CD4-positive, alpha-beta T cell (primary cell): ENCODE data around the gene NYAP2. TPM values are rescaled to one million over a fixed set of nuclear protein-coding genes. Genes with fewer than 3 reads are reported as not detected.

Experiments
- ATAC-seq: fragments of 200-7000 bp; cut with Tn5 transposase; one replicate; pipeline ENCODE4 v1.10.0; 2022; ENCODE audit warnings: mild to moderate bottlenecking; ENCODE audit not compliant: poor library complexity
- CTCF ChIA-PET: fragments of 350-600 bp; sonication (Branson Sonifier 250); formaldehyde crosslinking; loops from one replicate; lab custom pipeline; 2021; ENCODE audit warnings: antibody characterized with exemption, inconsistent platforms; lab: Charles Lee
- POLR2A ChIA-PET: fragments of 350-600 bp; sonication (Branson Sonifier 250); formaldehyde crosslinking; loops from one replicate; lab custom pipeline; 2021; ENCODE audit warnings: antibody characterized with exemption, inconsistent platforms; lab: Charles Lee
- DNase-seq, 14 experiments: peaks; one replicate each; pipeline ENCODE4 v3.0.0-alpha.2; 2013 to 2020; ENCODE audit warnings: mixed read lengths in 2 of 14
- H3K27ac ChIP-seq, 2 donors: one replicate each; pipeline versions ENCODE4 v1.5.1 to v1.7.0; 2013; ENCODE audit warnings: low read length in 2 of 2, low read depth in 1 of 2, mild to moderate bottlenecking in 1 of 2
- H3K27me3 ChIP-seq, 2 experiments: 1 replicate in 1 of 2; 2 replicates in 1 of 2; pipeline versions ENCODE4 v1.6.1 to v1.7.0; 2013; ENCODE audit warnings: low read length in 2 of 2, control low read depth in 1 of 2, mild to moderate bottlenecking in 1 of 2, moderate library complexity in 1 of 2; ENCODE audit not compliant: insufficient read depth in 2 of 2, control insufficient read depth in 1 of 2
- H3K36me3 ChIP-seq: one replicate; pipeline ENCODE4 v1.6.1; 2013; ENCODE audit warnings: low read length, control low read depth; ENCODE audit not compliant: insufficient read depth
- H3K4me1 ChIP-seq: one replicate; pipeline ENCODE4 v1.6.1; 2013; ENCODE audit warnings: low read length, control low read depth; ENCODE audit not compliant: insufficient read depth
- H3K4me3 ChIP-seq: one replicate; pipeline ENCODE4 v1.5.1; 2013; ENCODE audit warnings: mild to moderate bottlenecking, low read length, moderate library complexity
- H3K9me3 ChIP-seq, 2 experiments: 1 replicate in 1 of 2; 2 replicates in 1 of 2; pipeline versions ENCODE4 v1.6.1 to v1.7.0; 2013; ENCODE audit warnings: low read length in 2 of 2, mild to moderate bottlenecking in 2 of 2, control low read depth in 1 of 2, moderate library complexity in 1 of 2; ENCODE audit not compliant: control insufficient read depth in 1 of 2, insufficient read depth in 1 of 2
- H3K27ac Mint-ChIP-seq: one replicate; pipeline ENCODE4 v1.8.0; 2020; ENCODE audit warnings: mixed read lengths
- H3K27me3 Mint-ChIP-seq: one replicate; pipeline ENCODE4 v1.8.0; 2021; ENCODE audit warnings: mixed read lengths
- H3K36me3 Mint-ChIP-seq: one replicate; pipeline ENCODE4 v1.8.0; 2021; ENCODE audit warnings: low read depth, mixed read lengths
- H3K4me1 Mint-ChIP-seq: one replicate; pipeline ENCODE4 v1.8.0; 2021; ENCODE audit warnings: low read depth, mixed read lengths
- H3K4me3 Mint-ChIP-seq: one replicate; pipeline ENCODE4 v1.8.0; 2020; ENCODE audit warnings: mild to moderate bottlenecking, mixed read lengths
- H3K9me3 Mint-ChIP-seq: one replicate; pipeline ENCODE4 v1.8.0; 2020; ENCODE audit warnings: mixed read lengths
- intact Hi-C, 2 experiments: fragments of 100-400 bp; cut with DNase I in 1 of 2; cut with micrococcal nuclease in 1 of 2; formaldehyde crosslinking; loops; one replicate each; pipeline versions ENCODE4 v1.15.1 to v1.9.0; 2023 to 2025; cut with DNase I, micrococcal nuclease
- total RNA-seq, 174 experiments: library from RNA in 2 of 174; stranded (reverse) in 2 of 174; gene quantifications; one replicate each; pipeline ENCODE4 v1.2.3 and lab custom pipeline; 2021 to 2026
- TF ChIP-seq, protein P1 (sequence below): fragments of 200-600 bp; IDR thresholded peaks from one replicate; pipeline ENCODE4 v1.8.0; 2022; ENCODE audit warnings: antibody characterized with exemption, mild to moderate bottlenecking

Gene NYAP2
- total RNA-seq, 2 experiments from 2014 or later = not detected

DNA sequence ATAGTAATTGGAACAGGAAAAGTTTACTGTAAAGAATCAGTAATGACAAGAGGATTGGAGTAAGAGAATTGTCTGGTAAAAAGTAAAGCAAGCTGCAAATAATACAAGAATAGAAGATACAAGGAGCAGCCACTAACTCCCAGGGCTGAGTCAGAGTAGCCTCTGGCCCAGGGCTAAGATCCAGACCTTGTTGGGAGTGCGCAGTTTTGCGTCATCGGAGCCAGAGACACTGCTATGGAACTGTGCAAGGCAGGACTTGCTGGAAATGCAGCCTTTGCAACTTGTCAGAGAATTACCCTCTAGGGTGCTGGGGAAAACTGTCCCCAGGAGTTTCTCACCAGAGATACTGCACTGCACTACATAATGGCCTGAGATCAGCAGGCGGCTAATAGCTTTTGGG, 135.2 kb downstream of the NYAP2 start:
- DNase-seq (no peak), ATAC-seq (no peak)
- Mint-ChIP-seq H3K27me3 (peaks cover 10% of the 10 kb centered on the region), H3K9me3 (no peaks in the 10 kb centered on the region), H3K36me3 (no peaks in the 10 kb centered on the region), H3K4me1 (no peaks in the 10 kb centered on the region), H3K4me3 (no peak overlapping the region), H3K27ac (no peak overlapping the region)
- intact Hi-C loops = no loop called here
- POLR2A ChIA-PET = no interaction called here
- H3K36me3 ChIP-seq = no peaks in the 10 kb centered on the region
- H3K27me3 ChIP-seq = no peaks in the 10 kb centered on the region
- TF ChIP-seq, protein P1, sequence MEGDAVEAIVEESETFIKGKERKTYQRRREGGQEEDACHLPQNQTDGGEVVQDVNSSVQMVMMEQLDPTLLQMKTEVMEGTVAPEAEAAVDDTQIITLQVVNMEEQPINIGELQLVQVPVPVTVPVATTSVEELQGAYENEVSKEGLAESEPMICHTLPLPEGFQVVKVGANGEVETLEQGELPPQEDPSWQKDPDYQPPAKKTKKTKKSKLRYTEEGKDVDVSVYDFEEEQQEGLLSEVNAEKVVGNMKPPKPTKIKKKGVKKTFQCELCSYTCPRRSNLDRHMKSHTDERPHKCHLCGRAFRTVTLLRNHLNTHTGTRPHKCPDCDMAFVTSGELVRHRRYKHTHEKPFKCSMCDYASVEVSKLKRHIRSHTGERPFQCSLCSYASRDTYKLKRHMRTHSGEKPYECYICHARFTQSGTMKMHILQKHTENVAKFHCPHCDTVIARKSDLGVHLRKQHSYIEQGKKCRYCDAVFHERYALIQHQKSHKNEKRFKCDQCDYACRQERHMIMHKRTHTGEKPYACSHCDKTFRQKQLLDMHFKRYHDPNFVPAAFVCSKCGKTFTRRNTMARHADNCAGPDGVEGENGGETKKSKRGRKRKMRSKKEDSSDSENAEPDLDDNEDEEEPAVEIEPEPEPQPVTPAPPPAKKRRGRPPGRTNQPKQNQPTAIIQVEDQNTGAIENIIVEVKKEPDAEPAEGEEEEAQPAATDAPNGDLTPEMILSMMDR = no peak
- no peak overlapping the region for H3K4me3 ChIP-seq
- no peaks in the 10 kb centered on the region for H3K9me3 ChIP-seq
- no peak overlapping the region for H3K27ac ChIP-seq
- CTCF ChIA-PET = no interaction called here
- H3K4me1 ChIP-seq = no peaks in the 10 kb centered on the region

DNA sequence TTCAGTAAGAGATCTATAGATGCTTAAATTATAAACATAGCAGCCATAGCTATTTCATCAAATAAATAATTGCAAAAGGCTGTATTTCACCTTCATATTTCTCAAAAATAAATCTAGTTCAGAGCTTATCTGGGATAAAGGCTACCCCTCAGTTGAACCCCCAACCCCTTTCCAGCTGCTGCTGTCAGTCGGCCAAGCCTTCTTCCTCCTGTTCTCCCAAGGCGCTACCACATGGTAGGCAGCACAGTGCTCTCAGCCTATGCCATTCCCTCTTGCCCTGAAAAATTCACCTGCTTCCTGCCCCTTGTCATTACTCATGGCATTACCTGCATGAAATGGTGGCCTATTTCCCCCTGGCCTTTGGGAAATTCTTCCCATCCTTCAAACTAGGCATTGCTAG, 136.5 kb downstream of the NYAP2 start:
- no peak overlapping the region for H3K4me3 ChIP-seq
- H3K4me3 Mint-ChIP-seq = no peak overlapping the region

DNA sequence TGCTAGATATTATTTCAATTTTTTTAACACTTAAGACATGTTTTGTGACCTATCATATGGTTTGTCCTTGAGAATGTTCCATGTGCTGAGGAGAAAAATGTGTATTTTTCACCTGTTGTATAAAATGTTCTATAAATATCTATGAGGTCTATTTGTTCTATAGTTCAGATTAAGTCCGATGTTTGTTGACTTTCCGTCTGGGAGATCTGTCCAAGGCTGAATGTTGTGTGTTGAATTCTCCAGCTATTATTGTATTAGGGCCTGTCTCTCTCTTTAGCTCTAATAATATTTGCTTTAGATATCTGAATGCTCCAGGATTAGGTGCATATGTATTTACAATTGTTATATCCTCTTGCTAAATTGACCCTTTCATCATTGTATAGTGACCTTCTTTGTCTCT, 144.1 kb downstream of the NYAP2 start:
- Histone ChIP-seq H3K4me3 (no peak overlapping the region), H3K4me1 (no peaks in the 10 kb centered on the region), H3K36me3 (no peaks in the 10 kb centered on the region), H3K27me3 (peaks cover 0 to 4% of the 10 kb centered on the region in 2 experiments), H3K27ac (no peak overlapping the region), H3K9me3 (no peaks in the 10 kb centered on the region)
- ATAC-seq = no peak
- TF ChIP-seq, protein P1 = no peak
- POLR2A ChIA-PET = no interaction called here
- CTCF ChIA-PET = no interaction called here
- Mint-ChIP-seq H3K36me3 (no peaks in the 10 kb centered on the region), H3K4me1 (no peaks in the 10 kb centered on the region), H3K4me3 (no peak overlapping the region), H3K27ac (no peak overlapping the region), H3K27me3 (peaks cover 30% of the 10 kb centered on the region), H3K9me3 (peaks cover 4% of the 10 kb centered on the region)
- intact Hi-C loops = no loop called here
- DNase-seq = no peak

More for the DNA sequence above, 136.5 kb downstream of the NYAP2 start:
- POLR2A ChIA-PET = no interaction called here
- DNase-seq (no peak), ATAC-seq (no peak)
- TF ChIP-seq, protein P1 = no peak
- no peaks in the 10 kb centered on the region for H3K4me1 ChIP-seq
- CTCF ChIA-PET = no interaction called here
- no peak overlapping the region for H3K27ac ChIP-seq
- H3K27ac Mint-ChIP-seq = no peak overlapping the region
- H3K36me3 ChIP-seq = no peaks in the 10 kb centered on the region
- no peaks in the 10 kb centered on the region for H3K4me1 Mint-ChIP-seq
- H3K9me3 ChIP-seq = no peaks in the 10 kb centered on the region
- H3K27me3 Mint-ChIP-seq = no peaks in the 10 kb centered on the region
- H3K27me3 ChIP-seq = no peaks in the 10 kb centered on the region
- intact Hi-C loops = no loop called here
- H3K36me3 Mint-ChIP-seq = no peaks in the 10 kb centered on the region
- no peaks in the 10 kb centered on the region for H3K9me3 Mint-ChIP-seq
